Esophagus squamous epithelium (tissue), 5 donors: ENCODE measurements around the gene TPD52L1. TPM values are rescaled to one million over a fixed set of nuclear protein-coding genes. Genes with fewer than 3 reads are reported as not detected.

Source experiments
- DNase-seq: peaks from one replicate; lab custom pipeline; 2025; lab: John Stamatoyannopoulos, UW
- H3K27ac ChIP-seq, 4 donors: fragments of 200-600 bp; sonication (generic); one replicate each; pipeline ENCODE4 v1.5.1; 2016 to 2019; ENCODE audit warnings: mild to moderate bottlenecking in 1 of 4
- H3K27me3 ChIP-seq, 4 donors: fragments of 200-600 bp; sonication (generic); 1 replicate in 3 of 4; 2 replicates in 1 of 4; pipeline versions ENCODE4 v1.5.1 to v1.6.0; 2017 to 2021; ENCODE audit warnings: antibody characterized with exemption in 1 of 4
- H3K36me3 ChIP-seq, 3 donors: fragments of 200-600 bp; sonication (generic); one replicate each; pipeline ENCODE4 v1.5.1; 2016 to 2019
- H3K4me1 ChIP-seq, 3 donors: fragments of 200-600 bp; sonication (generic); one replicate each; pipeline ENCODE4 v1.5.1; 2017 to 2019
- H3K4me3 ChIP-seq, 4 donors: fragments of 200-600 bp; sonication (generic); 1 replicate in 3 of 4; 2 replicates in 1 of 4; pipeline ENCODE4 v1.5.1; 2016 to 2019; ENCODE audit warnings: mild to moderate bottlenecking in 2 of 4, moderate library complexity in 1 of 4
- H3K9me3 ChIP-seq, 3 donors: fragments of 200-600 bp; sonication (generic); one replicate each; pipeline ENCODE4 v1.5.1; 2016 to 2019
- CTCF ChIP-seq, 6 experiments: fragments of 450-650 bp in 4 of 6; fragments of 200-600 bp in 2 of 6; sonication (generic) in 2 of 6; IDR thresholded peaks; one replicate each; pipeline ENCODE4 v1.5.1; 2016 to 2019; ENCODE audit warnings: antibody characterized with exemption in 6 of 6, mild to moderate bottlenecking in 4 of 6, moderate library complexity in 4 of 6
- POLR2A ChIP-seq, 4 donors: fragments of 450-650 bp; IDR thresholded peaks; one replicate each; pipeline ENCODE4 v1.6.1; 2017; ENCODE audit warnings: antibody characterized with exemption in 4 of 4, mild to moderate bottlenecking in 4 of 4, moderate library complexity in 3 of 4
- WGBS, 2 donors: methylation state at CpG; one replicate each; pipeline ENCODE4 v1.1.5; 2018; 5-methylcytosine and 5-hydroxymethylcytosine counted together
- intact Hi-C: fragments of 100-400 bp; cut with DNase I; formaldehyde crosslinking; loops from one replicate; pipeline ENCODE4 v1.15.0; 2022
- total RNA-seq, 4 donors: library from RNA; depleted of rRNA; stranded (reverse); fragments of >200 nt; gene quantifications; one replicate each; pipeline ENCODE4 v1.1.0, GENCODE V29; 2016
- donor health status: DM: yes; HTN: yes; CAD: no.

The TPD52L1 gene
- total RNA-seq, 4 donors from 2014 or later = 202 to 409 (median 275) TPM

GRCh38 chr6:125301435-125302391 is 148.1 kb downstream of the TPD52L1 start, which contains the start of gene HDDC2:
Gene HDDC2 (minus strand): TSS chr6:125301967. CDS start chr6:125301932, 35 bp downstream.
- Histone ChIP-seq H3K4me1 (peaks cover 11 to 65% (median 19%) of the 10 kb centered on the region in 3 donors), H3K27me3 (no peaks in the 10 kb centered on the region), H3K4me3 (peak within 1 kb of the TSS; percentile 65 to 95 (median 66)), H3K9me3 (no peaks in the 10 kb centered on the region), H3K27ac (peak within 1 kb of the TSS; percentile 87 to 94 (median 92)), H3K36me3 (peaks cover 0 to 36% (median 5%) of the 10 kb centered on the region in 3 donors)
- TF ChIP-seq POLR2A (IDR thresholded peaks at IDR 0.05) (peak in 1 of 4 donors; percentile 26), CTCF (IDR thresholded peaks at IDR 0.05) (no peak)
- peak; percentile 5 for DNase-seq
- intact Hi-C loops = no loop called here
- WGBS, 2 donors = 12 to 15% methylated on average over 20 to 23 of the region's 67 CpGs

- TF ChIP-seq CTCF (IDR thresholded peaks at IDR 0.05) (no peak), POLR2A (IDR thresholded peaks at IDR 0.05) (no peak)
- no peak for DNase-seq
- peaks cover 0 to 23% (median 0%) of the 10 kb centered on the region in 3 donors for H3K36me3 ChIP-seq
- no peaks in the 10 kb centered on the region for H3K9me3 ChIP-seq
- no peaks in the 10 kb centered on the region for H3K27me3 ChIP-seq
- intact Hi-C loops = no loop called here
- 75 to 80% methylated on average over 4 of the region's 4 CpGs for WGBS, 2 donors
- no peak overlapping the region for H3K4me3 ChIP-seq
- H3K4me1 ChIP-seq = peaks cover 11 to 70% (median 19%) of the 10 kb centered on the region in 3 donors
- H3K27ac ChIP-seq = peak overlapping the region in 3 of 4 donors; percentile 53 to 91 (median 87)
Measured at GRCh38 chr6:125302840-125303511, 149.4 kb downstream of the TPD52L1 start.

- peak overlapping the region in 3 of 4 donors; percentile 53 to 91 (median 87) for H3K27ac ChIP-seq
- intact Hi-C loops = no loop called here
- no peaks in the 10 kb centered on the region for H3K9me3 ChIP-seq
- H3K27me3 ChIP-seq = no peaks in the 10 kb centered on the region
- WGBS, 2 donors = 50 to 67% methylated on average over 1 of the region's 1 CpG
- peaks cover 11 to 71% (median 19%) of the 10 kb centered on the region in 3 donors for H3K4me1 ChIP-seq
- no peak for DNase-seq
- H3K36me3 ChIP-seq = peaks cover 0 to 18% (median 0%) of the 10 kb centered on the region in 3 donors
- no peak overlapping the region for H3K4me3 ChIP-seq
- no peak for TF ChIP-seq CTCF (IDR thresholded peaks at IDR 0.05)
- no peak for TF ChIP-seq POLR2A (IDR thresholded peaks at IDR 0.05)
Measured at GRCh38 chr6:125303512-125303854, 149.9 kb downstream of the TPD52L1 start.

- no peaks in the 10 kb centered on the region for H3K27me3 ChIP-seq
- DNase-seq = no peak
- intact Hi-C loops = no loop called here
- H3K36me3 ChIP-seq = peaks cover 0 to 2% (median 0%) of the 10 kb centered on the region in 3 donors
- H3K9me3 ChIP-seq = no peaks in the 10 kb centered on the region
- no peak for TF ChIP-seq POLR2A (IDR thresholded peaks at IDR 0.05)
- no peak for TF ChIP-seq CTCF (IDR thresholded peaks at IDR 0.05)
- H3K4me1 ChIP-seq = peaks cover 5 to 56% (median 11%) of the 10 kb centered on the region in 3 donors
- WGBS, 2 donors = 87 to 91% methylated on average over 3 of the region's 3 CpGs
- no peak overlapping the region for H3K27ac ChIP-seq
- H3K4me3 ChIP-seq = no peak overlapping the region
Measured at GRCh38 chr6:125304970-125305660, 151.5 kb downstream of the TPD52L1 start.
